ENCODE data around the gene DOC2A. TPM values are rescaled to one million over a fixed set of nuclear protein-coding genes. Genes with fewer than 3 reads are reported as not detected.

The DOC2A gene
- total and polyA plus RNA-seq, 2 donors (not counting 3 experiments of a cell fraction or from before 2014, with no cell fraction given) = 0.60 to 0.63 TPM

GRCh38 chr16:30009085-30009862 is 1.6 kb downstream of the DOC2A start:
- H3K4me2 ChIP-seq (ENCODE audit: insufficient read depth, low read length) = no peak overlapping the region
- TF ChIP-seq POLR2AphosphoS5 (IDR thresholded peaks at IDR 0.05; ENCODE audit: insufficient read depth, low read depth, low read length) = no peak
- TF ChIP-seq MAX (IDR thresholded peaks at IDR 0.05; ENCODE audit: insufficient read depth, insufficient read length) = no peak
- TF ChIP-seq FOS (IDR thresholded peaks at IDR 0.05; ENCODE audit: borderline replicate concordance, insufficient read depth, low read length) = no peak
- no peak for TF ChIP-seq GATA2 (IDR thresholded peaks at IDR 0.05; ENCODE audit: insufficient read depth, insufficient read length, low read depth, low read length)
- no peak for TF ChIP-seq EZH2 (IDR thresholded peaks at IDR 0.05; ENCODE audit: borderline replicate concordance, low read depth, low read length, severe bottlenecking)
- no peak for TF ChIP-seq MYC (IDR thresholded peaks at IDR 0.05; ENCODE audit: low read depth, low read length)
- no peak for TF ChIP-seq JUN (IDR thresholded peaks at IDR 0.05; ENCODE audit: borderline replicate concordance, insufficient read depth, insufficient read length, low read depth)
- TF ChIP-seq POLR2A (IDR thresholded peaks at IDR 0.05; ENCODE audit: low read depth, low read length) = no peak
- TF ChIP-seq CTCF (IDR thresholded peaks at IDR 0.05; ENCODE audit: extremely low read depth in 1 of 2, insufficient read depth in 1 of 2, low read depth in 1 of 2, low read length in 2 of 2) = no peak
- H3K4me3 ChIP-seq (replicated peaks in 1 of 3; ENCODE audit: insufficient read depth in 1 of 3, low read depth in 1 of 3, low read length in 3 of 3) = no peak overlapping the region
- H4K20me1 ChIP-seq (replicated peaks; ENCODE audit: control insufficient read depth, extremely low read depth, insufficient read depth, low read length) = no peaks in the 10 kb centered on the region
- ChIA-PET POLR2A (no interaction called here), CTCF (interaction anchor here (0.8 kb wide), 1 partner anchor 161 kb away, joined by 4 read pairs; no protein-coding TSS in a partner anchor)
- no peaks in the 10 kb centered on the region for H3K9me1 ChIP-seq (replicated peaks; ENCODE audit: control insufficient read depth, extremely low read depth, insufficient read depth, low read length)
- no peak overlapping the region for H3K27ac ChIP-seq (ENCODE audit: insufficient read depth, low read depth, low read length)
- H3K9me3 ChIP-seq (replicated peaks; ENCODE audit: control insufficient read depth, insufficient read depth, low read length) = no peaks in the 10 kb centered on the region
- dilution Hi-C loops (cut with MboI; ENCODE audit: extremely low pct_ligation_motif_present, low sequenced_read_pairs) = no loop called here
- no peaks in the 10 kb centered on the region for H3K79me2 ChIP-seq (ENCODE audit: control insufficient read depth, insufficient read depth, low read length)
- H3K9ac ChIP-seq (replicated peaks; ENCODE audit: extremely low read depth, insufficient read depth, low read length) = no peak overlapping the region
- H3K27me3 ChIP-seq (ENCODE audit: control insufficient read depth in 2 of 2, insufficient read depth in 2 of 2, low read length in 2 of 2) = peaks cover 19 to 28% of the 10 kb centered on the region in 2 experiments
- H2AFZ ChIP-seq (ENCODE audit: low read depth, low read length) = no peak overlapping the region
- intact Hi-C loops (cut with micrococcal nuclease) = no loop called here
- peaks cover 2% of the 10 kb centered on the region for H3K4me1 ChIP-seq (ENCODE audit: control insufficient read depth, extremely low read depth, insufficient read depth, low read length)
- FAIRE-seq (no peak), DNase-seq (ENCODE audit: low read depth, low spot score) (no peak)
- H3K36me3 ChIP-seq (ENCODE audit: control insufficient read depth in 2 of 2, extremely low read depth in 1 of 2, insufficient read depth in 2 of 2, low read length in 2 of 2) = no peaks in the 10 kb centered on the region
- BruUV-seq (replicated peaks) = no TSS peak

Measured in endothelial cell of umbilical vein (primary cell).